HuH-7.5 (cell line): Measurements from ENCODE around the gene USH2A.

Experiments used
- DNase-seq: peaks from one replicate; pipeline ENCODE4 v3.0.0; 2011; ENCODE audit warnings: low spot score

The USH2A gene

DNA sequence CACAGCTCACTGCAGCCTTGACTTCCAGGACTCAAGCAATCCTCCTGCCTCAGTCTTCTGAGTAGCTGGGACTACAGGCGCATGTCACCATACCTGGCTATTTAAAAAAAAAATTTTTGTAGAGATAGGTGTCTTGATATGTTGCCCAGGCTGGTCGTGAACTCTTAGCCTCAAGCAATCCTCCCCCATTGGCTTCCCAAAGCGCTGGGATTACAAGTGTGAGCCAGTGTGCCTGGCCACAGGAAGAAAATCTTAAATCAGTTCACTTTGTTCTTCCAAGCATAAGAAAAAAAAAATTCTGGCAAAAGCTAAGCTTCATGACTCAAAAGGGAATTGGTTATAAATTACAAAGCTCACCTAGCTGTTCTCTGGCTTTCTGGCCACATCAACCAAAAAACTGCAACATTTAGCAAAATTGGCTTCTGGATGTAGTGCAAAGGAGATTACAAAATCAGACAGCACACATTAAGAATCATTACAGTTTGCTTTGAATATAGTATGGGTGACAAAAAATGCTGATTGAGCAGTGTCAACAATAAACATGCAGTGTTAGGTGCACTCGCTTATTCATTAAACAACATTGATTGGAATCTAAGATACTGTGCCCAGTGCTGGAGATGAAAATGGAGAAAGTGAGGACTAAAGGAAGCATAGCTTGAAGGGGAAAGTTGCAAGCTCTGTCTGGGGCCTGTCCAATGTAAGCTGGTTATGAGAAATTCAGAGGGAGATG lies 779.5 kb downstream of the USH2A start:
- no peak for DNase-seq

DNA sequence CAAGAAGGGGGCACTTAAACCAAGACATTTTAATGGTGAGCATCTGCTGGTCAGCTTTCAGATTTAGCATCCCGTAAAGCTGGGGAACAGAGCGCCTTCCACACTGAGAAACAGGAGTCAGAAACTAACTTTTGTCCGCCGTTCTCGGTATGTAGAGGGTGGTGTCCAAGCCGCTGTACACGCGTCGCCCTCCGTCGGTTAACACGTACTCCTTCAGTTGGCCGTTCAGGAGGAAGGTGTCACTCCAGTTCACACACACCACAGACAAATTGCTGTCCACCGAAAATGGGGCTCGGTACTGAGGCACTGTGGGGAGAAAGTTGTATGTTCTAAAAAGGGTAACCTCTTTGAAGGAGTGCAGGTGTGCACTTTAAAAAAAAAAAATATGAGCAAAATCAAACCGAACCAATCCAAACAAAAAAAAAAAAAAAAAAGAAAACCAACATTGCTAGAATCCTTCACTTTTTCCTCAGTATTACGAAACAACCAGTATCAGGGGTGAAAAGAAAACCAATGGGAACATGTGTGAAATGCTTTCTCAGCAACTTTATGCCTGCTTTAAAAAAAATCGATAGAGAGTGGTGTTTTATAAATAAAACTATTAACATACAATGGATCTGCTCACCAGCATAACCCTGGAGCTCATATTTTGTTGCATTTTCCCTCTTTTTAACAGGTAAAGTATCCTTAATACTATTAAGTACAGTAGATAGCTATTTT lies 782.7 kb downstream of the USH2A start:
- no peak for DNase-seq

DNA sequence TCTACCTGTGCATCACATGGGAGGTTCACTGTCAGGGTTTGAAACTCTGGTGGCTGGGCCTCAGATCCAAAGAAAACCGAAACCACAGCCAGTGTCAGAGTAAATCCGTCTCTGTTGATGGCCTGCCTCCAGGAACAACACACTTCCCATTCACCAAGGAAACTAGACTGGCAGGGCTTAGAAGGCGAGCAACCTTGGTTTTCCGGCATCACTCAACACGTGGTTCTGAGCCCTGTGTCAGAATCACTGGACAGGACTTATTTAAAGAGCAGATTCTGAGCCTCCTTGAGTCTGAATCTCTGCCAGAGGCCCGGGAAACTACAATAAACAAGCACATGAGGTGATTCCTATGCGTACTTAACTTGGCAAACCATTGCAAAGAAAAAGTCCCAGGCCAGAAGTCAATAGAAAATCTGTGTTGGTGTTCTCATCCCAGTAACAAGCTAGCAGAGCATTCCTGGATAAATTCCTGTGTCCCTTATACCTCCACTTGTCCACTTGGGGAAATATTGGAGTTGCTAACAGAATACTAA lies 786.1 kb downstream of the USH2A start:
- DNase-seq = peak; percentile 23

DNA sequence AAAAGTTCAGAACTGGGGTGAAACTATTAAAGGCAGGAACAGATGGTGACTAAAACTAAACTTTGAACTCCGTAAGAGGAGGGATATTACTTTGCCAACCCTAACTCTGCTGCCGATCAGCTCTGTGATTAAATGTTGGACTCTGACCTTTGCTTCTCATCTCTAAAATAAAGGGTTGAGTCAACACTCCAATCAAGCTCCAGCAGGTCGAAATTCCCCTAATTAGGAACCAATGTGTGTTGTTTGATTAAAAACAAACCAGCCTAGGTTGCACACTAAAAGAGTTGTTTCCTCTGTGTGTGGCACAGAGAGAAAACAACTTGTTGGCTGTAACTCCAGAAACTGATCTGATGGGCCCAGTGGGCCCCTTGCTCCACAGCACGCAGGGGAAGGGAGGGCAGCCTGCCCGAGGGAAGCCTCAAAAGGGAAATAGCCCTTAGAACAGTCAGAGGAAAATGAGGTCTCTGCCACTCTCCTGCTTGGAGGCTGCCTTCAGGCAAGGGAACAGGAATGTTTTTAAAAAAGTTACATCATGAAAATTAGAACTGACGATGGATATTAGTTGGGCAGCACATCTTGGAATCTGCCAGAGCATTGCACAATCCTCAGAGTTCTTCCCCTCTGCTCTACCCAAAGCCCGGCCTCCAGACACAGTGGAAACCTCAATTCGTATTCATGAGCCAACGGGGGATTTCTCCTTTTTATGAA lies 786.8 kb downstream of the USH2A start:
- DNase-seq = peak; percentile 37

DNA sequence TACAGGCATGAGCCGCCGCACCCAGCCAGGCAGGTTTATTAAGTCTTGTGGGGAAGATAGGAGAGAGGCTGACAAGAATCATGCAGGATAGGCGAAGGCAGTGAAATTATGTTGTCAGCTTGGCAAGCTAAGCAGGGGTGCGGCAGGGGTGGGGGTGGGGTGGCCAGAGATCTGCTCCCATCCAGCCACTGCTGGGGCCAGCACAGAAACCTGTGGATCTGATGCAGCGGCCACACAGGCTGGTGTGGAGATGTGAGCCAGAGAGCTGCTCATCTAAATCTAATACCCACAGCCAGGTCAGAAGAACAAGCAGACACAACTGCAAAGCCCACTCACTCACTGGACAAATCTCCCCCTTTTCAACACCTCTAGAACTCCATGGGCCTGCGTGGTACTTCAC lies 787.4 kb downstream of the USH2A start:
- DNase-seq = no peak

DNA sequence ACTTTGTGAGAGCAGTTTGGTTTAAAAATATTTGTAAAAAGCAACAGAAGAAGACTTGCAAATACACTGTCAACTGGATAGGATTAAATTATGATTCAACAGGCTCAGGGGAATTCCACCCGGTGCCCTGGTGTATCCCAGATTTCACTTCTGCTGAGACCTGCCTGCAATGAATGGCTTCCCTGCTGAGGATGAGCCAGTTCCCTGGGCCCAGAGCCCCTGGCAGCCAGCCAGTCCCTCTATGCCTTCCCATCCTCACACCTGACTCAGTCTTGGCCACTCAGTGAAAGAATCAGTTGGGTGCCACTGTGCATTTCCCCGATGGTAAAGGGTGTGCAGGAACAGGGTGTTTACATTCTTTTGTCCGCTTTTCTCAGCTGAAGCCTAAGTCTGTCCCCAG lies 791.8 kb downstream of the USH2A start:
- no peak for DNase-seq

DNA sequence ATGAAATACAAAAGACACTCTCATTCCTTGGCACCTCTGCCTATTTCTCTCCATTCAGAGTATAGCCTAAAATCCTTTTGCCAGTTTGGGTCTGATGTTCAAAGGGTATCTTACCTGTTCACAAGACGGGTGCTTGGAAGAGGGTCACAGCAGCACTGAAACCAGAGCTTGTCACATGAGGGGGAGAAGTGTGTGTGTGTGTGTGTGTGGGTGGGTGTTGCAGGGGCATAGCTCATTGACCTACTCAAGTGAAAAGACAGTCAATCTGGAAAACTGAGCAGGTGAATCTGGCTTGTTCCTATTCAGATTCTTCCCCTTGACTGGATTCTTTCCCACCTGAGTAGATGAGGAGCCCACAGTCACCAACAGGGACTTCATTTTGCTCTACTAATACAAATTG lies 792.2 kb downstream of the USH2A start:
- DNase-seq = no peak

DNA sequence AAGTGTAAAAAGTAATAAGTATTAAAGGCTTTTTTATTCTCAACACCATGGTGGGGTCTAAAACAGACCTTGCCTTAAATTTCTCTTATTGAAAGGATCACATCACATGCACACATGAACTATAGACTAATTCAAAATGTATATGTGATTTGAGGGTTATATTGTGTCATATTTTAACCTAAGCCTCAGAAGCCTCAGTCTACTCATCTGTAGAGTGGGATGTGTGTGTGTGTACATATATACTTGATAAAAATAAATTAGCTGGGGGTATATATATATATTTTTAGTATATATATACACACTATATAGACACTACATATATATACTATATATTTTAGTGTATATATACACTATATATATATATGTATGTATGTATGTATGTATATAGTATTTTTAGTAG lies 797.3 kb downstream of the USH2A start:
- no peak for DNase-seq

DNA sequence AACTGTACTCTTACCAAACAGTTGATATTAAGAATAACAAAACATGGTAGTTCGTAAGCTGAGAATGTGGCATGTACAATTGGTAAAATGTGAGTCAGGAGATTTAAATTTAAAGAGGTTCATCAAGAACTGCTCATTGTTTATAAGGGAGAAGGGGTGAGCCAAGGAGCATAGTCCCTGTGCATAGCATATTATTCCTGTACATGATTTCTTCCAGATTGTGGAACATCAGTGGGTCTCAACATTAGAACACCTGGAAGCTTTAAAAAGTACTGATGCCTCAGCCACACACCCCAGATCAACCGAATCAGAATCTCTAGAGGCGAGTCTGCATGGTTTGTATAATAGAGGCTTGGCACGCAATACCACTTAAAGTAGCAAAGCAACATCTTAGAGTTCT lies 800.1 kb downstream of the USH2A start:
- no peak for DNase-seq

DNA sequence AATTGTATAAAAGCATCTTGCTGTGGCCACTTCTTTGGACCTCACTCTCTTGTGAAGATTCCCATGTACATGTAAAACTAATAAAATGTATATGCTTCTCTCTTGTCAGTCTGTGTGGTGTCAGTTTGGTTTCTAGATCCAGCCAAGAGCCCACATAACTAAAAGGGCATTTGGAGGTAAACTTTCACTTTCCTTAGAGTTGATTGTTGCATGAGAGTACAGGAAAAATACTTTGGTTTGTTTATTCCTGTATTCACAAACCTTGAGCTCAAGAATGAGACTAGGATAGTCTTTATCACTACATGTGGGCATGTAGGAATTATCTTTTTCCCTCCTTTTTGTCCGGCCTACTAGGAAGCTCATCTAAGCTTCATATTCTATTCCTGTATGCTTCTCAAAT lies 805.3 kb downstream of the USH2A start:
- DNase-seq = no peak

DNA sequence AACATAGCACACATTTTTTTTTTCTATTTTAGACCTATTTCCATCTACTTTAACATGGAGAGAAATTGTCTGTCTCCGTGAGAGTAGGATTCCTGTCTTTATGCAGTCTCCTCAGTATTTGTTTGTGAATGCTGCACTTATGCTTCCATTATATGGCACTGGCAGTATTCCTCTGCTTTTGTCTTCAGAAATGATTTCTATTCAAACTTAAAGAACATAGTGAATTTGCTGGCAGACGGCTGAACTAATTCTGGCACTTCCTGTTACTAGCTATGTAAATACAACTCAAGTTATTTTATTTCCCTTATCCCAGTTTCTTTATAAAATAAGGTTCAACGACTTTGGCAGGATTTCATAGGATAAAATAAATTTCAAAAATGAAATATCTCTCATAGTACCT lies 810.9 kb downstream of the USH2A start:
- DNase-seq = no peak

DNA sequence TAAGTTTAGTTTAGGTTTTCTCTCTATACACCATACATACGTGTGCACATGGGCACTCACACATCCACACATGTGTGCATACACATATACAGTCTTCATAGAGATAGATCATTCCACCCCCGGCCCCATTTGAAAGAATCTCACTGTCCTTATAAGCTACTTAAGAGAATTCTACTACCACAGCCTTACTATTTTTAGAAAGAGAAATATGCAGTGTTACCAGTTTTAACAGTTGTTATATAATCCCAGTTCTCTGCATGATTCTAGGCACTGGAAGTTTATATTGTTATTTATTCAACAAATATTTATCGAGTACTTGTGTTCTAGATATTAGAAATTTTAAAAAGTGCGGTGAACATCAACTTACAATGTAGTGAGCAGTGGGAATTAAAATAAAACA lies 814.6 kb downstream of the USH2A start:
- no peak for DNase-seq

DNA sequence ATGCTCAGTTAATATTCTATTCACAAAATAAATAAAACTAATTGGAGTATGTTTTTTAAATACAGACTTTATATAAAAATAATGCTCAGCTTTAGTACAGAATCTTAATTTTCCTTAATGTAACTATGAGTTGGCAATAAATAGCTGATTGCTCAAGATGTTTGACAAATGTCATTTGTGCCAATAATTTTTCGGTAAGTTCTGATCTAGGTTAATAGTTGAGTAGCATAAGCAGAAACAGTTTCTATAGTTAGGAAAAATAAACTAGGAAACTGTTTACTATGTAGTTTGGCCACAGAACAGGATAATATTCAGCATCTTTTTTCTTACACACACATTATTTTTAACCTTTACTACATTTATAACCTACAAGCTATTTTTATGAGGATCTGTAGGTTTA lies 815.8 kb downstream of the USH2A start:
- DNase-seq = no peak

DNA sequence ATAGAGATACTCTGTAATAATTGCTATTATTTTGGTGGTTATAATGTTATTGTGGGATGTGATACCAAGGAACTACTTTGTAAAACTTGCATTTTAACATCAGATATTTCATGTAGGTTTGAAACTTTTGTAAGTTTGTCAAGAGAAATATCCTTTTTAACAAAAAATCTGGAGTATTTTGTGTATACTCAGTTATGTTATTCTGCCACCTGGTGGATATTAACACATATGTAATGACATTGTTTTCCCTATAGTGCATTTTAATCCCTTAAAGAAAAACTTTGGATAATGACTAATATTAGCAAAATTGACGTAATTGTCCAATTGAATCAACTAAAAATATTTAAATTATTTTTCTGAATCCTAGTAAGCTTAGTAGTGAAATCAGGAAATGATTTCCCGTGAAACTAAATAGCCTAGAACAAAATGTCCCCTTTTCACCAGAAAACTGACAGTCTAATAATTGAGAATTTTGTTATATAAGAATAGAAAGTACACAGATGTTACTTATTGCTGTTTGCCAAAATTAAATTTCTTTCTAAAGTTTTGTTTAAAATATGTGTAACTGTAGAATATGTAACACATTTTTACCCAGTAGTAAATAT lies 816.6 kb downstream of the USH2A start:
- no peak for DNase-seq

DNA sequence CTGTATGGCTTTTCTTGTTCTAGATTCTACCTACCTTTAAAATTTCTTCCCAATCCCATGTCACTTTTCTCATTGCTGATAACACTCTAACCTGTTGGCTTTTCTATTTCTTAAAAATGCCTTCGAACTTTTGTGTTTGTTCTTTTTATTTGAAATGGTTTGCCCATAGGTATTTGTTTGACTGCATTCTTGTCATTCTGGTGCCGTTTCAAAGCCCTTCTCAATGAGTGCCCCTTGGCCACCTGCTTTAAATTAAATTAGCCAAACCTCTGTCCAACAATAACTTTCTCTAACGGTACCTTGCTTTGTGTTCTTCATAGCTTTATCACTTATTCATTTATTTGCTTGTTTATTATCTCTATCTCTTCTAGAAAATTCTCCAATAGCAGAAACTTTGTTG lies 817.2 kb downstream of the USH2A start:
- no peak for DNase-seq

DNA sequence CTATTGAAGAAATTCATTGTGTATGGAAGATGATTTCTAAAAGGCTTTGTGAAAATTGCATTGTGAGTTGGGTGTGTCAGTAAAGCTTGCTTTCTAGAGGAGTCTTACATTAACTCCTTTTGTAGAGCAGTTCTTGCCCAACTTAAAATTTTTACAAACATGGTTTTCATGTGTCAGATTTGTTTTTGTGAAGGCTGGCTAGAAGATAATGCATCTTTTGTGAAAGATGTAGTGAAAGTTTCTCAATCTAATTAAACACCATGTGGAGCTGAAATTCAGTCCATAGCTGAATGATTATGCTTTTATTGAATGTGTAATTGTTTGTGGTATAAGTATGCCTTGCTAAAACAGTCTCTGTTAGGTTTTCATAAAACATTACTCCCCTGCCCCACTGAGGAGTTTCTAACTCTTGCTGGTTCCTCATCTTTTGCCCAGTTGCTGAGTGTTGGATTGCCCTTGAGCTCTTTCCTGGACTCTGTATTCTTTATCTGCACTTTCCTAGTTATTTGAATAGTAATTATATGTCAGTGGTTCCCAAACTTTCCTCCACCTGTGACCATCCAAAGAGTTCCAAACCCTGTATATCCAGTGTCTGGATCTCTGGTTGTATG lies 818.1 kb downstream of the USH2A start:
- DNase-seq = no peak

DNA sequence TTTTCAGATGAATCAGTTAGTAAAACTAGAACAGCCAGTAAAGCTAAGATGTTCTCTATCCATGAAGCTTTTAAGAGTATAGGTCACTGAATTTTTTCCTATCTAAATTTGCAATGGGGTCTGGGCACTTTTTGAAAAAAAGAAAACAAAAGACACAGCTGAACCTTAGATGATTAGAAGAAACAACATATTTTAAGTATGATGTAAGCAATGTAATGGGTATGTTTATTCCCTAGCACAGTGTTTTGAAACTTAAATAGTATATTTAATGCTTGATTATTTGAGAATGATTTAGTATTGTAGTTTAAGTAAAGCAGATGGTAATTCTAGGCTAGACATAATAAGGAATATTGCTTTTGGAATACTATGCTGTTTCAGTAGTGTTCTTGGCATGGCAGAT lies 819.9 kb downstream of the USH2A start:
- no peak for DNase-seq

DNA sequence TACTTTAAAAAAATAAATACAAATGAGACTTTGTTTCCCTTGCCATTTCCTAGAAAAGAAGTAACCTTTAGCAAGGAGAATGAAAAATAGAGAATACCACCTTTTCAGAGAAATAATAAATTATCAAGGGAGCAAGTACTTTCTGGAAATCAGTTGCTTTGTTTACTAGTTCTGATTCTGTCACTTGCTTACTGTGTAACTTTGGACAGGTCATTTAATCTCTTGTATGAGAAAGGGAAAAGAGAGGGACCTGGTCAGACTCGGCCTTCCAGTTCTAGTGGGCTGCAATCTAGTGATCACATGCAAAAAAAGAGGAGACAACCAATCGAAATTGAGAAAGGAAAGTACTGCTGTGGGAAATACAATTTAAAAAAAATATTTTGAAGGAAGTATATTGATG lies 822.0 kb downstream of the USH2A start:
- no peak for DNase-seq

DNA sequence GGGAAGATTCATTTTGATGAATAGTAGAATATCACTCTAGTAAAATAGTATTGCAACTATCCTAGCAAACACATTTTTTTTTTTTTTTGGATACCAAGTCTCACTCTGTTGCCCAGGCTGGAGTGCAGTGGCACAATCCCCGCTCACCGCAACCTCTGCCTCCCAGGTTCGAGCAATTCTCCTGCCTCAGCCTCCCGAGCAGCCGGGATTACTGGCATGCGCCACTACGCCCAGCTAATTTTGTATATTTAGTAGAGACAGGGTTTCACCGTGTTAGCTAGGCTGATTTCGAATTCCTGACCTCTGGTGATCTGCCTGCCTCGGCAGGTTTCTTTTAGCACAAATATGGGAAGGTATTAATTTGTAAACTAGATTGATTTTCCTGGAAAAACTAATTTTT lies 822.4 kb downstream of the USH2A start:
- no peak for DNase-seq

DNA sequence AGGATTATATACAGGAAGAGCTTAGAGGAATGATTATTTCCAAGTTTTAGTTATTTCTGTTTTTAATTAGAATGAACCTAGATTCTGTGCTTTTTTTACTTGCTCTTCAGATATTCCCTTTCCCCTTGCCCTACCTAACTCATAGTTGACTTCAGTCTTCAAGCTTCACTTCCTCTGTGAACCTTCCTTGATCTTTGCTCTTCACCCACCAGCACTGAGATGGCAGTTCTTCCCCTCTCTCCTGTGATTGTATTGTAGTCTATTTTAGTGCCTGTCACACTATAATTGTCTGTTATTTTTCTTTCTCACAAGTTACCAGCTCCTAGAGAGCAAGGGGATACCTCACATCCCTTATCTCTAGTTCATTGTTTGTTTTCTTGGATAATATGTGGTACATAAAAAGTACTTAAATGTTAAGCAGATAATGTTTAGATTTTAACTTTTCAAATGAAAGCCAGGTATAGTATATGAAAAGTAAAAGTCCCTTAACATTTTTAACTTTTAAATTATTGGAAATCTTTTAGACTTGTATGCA lies 822.9 kb downstream of the USH2A start:
- DNase-seq = no peak

DNA sequence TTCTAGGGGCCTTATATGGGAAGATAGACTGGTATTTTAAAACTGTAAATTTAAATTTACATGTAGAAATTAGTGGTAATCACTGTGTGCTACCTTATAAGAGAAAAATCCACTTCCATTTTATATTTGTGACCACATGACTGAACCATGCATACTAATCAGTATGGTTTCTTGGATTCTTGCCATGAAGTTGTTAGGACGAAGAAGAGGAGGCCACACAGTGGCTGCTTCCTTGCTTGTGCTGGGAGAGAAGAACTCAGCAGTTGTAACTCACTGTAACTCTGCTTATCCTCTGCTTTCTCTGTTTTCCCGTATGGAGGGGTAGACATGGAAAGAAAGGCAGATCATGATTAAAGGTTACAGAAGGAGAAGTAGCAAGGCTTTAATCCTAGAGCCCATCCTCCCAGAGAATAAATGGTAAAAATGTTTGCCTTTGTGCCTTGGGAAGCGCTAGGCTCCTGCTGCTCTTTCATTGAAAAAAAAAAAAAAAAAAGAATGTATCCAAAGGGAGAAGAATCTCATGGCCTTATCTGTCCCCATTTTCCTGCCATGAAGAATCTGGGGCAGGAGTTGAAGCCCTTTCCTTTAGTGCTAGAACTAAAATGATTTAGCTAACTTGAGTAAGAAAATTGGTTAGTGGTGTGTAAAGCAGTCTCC lies 823.7 kb downstream of the USH2A start:
- DNase-seq = no peak
